K562 (cell line): ENCODE results near the gene MALSU1. TPM values are rescaled to one million over a fixed set of nuclear protein-coding genes. Genes with fewer than 3 reads are reported as not detected.

Experiments used
- ATAC-seq: fragments of 200-7000 bp; cut with Tn5 transposase; 3 replicates; pipeline ENCODE4 v1.9.1; 2020; ENCODE audit warnings: moderate library complexity
- BruUV-seq: library from RNA; stranded (reverse); fragments of 400-500 nt; replicated peaks from 2 replicates; lab custom pipeline; 2021; lab: Mats Ljungman, UMichigan
- CTCF ChIA-PET: fragments of 300-600 bp; formaldehyde crosslinking; extraction: SDS; loops from one replicate; lab custom pipeline; 2021; ENCODE audit warnings: low intra/inter-chr PET ratio; lab: Yijun Ruan, JAX
- POLR2A ChIA-PET: fragments of 300-600, 350-650 bp; sonication (Branson Sonifier 250); formaldehyde crosslinking; extraction: SDS; loops from one replicate; lab custom pipeline; 2021; ENCODE audit warnings: antibody characterized with exemption, inconsistent platforms; lab: Yijun Ruan, JAX
- DNase-seq, 4 experiments: peaks; one replicate each; pipeline versions ENCODE4 v3.0.0 to v3.0.0-alpha.2; 2011 to 2018; ENCODE audit warnings: low spot score in 3 of 4, mixed read lengths in 3 of 4; ENCODE audit errors: extremely low read depth in 1 of 4
- FAIRE-seq: peaks from 2 replicates; lab custom pipeline; 2011; peaks lifted over from hg19 to GRCh38; lab: Jason Lieb, UNC
- H2AFZ ChIP-seq: 2 replicates; pipeline ENCODE4 v1.6.0; 2011; ENCODE audit warnings: low read depth, low read length, control low read depth, inconsistent platforms
- H3K27ac ChIP-seq: fragments of 200-600 bp; 3 replicates; pipeline ENCODE4 v1.8.0; 2011; ENCODE audit warnings: low read depth, mild to moderate bottlenecking, control low read depth, inconsistent platforms, low read length, moderate library complexity, mixed read lengths; ENCODE audit errors: extremely low read depth
- H3K27me3 ChIP-seq, 2 experiments: fragments of 300-600 bp in 1 of 2; 2 replicates in 1 of 2; 3 replicates in 1 of 2; pipeline versions ENCODE4 v1.6.0 to v1.8.0; 2011; ENCODE audit warnings: inconsistent platforms in 2 of 2, low read length in 2 of 2, mild to moderate bottlenecking in 1 of 2, mixed read lengths in 1 of 2, moderate library complexity in 1 of 2; ENCODE audit not compliant: control insufficient read depth in 2 of 2, insufficient read depth in 2 of 2
- H3K36me3 ChIP-seq: fragments of 300-600 bp; 3 replicates; pipeline ENCODE4 v1.8.0; 2011; ENCODE audit warnings: mild to moderate bottlenecking, low read length, inconsistent platforms; ENCODE audit not compliant: control insufficient read depth, insufficient read depth
- H3K4me1 ChIP-seq, 2 experiments: fragments of 200-600 bp in 1 of 2; replicated peaks in 1 of 2; 2 replicates in 1 of 2; 3 replicates in 1 of 2; pipeline versions ENCODE4 v1.5.1 to v1.8.0; 2011; ENCODE audit warnings: inconsistent platforms in 2 of 2, low read length in 2 of 2, mild to moderate bottlenecking in 1 of 2, mixed read lengths in 1 of 2, moderate library complexity in 1 of 2; ENCODE audit not compliant: control insufficient read depth in 2 of 2, insufficient read depth in 2 of 2
- H3K4me2 ChIP-seq: 2 replicates; pipeline ENCODE4 v1.6.1; 2011; ENCODE audit warnings: low read length, control low read depth, inconsistent platforms, mixed read lengths; ENCODE audit not compliant: insufficient read depth
- H3K4me3 ChIP-seq: fragments of 200-600 bp; sonication (generic), shearing (Covaris generic); 2 replicates; pipeline ENCODE4 v1.5.1; 2016; ENCODE audit warnings: control low read depth, inconsistent platforms
- H3K79me2 ChIP-seq: fragments of 200-600 bp; 3 replicates; pipeline ENCODE4 v1.8.0; 2011; ENCODE audit warnings: low read length, inconsistent platforms; ENCODE audit not compliant: control insufficient read depth, insufficient read depth
- H3K9ac ChIP-seq, 2 experiments: 2 replicates each; pipeline versions ENCODE4 v1.6.0 to v1.6.1; 2011; ENCODE audit warnings: low read depth in 2 of 2, low read length in 2 of 2, control low read depth in 1 of 2, inconsistent platforms in 1 of 2, mild to moderate bottlenecking in 1 of 2, mixed read lengths in 1 of 2; ENCODE audit not compliant: insufficient read depth in 1 of 2
- H3K9me1 ChIP-seq: one replicate; pipeline ENCODE4 v1.6.0; 2011; ENCODE audit warnings: inconsistent platforms, mild to moderate bottlenecking, low read length, moderate library complexity; ENCODE audit not compliant: control insufficient read depth, insufficient read depth
- H3K9me3 ChIP-seq: replicated peaks from 2 replicates; pipeline ENCODE4 v1.5.1; 2011; ENCODE audit warnings: low read depth, low read length, inconsistent platforms; ENCODE audit not compliant: control insufficient read depth, insufficient read depth
- H4K20me1 ChIP-seq: replicated peaks from 2 replicates; pipeline ENCODE4 v1.6.1; 2011; ENCODE audit warnings: low read length, inconsistent platforms, mixed read lengths; ENCODE audit not compliant: control insufficient read depth, insufficient read depth
- BCOR ChIP-seq: fragments of 450-650 bp; IDR thresholded peaks from 2 replicates; pipeline ENCODE4 v1.6.1; 2016
- ELF1 ChIP-seq: fragments of 200-800 bp; sonication (Bioruptor generic); IDR thresholded peaks from 2 replicates; pipeline ENCODE4 v1.6.1; 2016; ENCODE audit warnings: missing genetic modification characterization, missing compliant biosample characterization
- PHB ChIP-seq: fragments of 250-450 bp; sonication (Bioruptor Pico); IDR thresholded peaks from 2 replicates; pipeline ENCODE4 v1.5.0; 2021
- RBM25 ChIP-seq: fragments of 200-400 bp; formaldehyde crosslinking; IDR thresholded peaks from 2 replicates; pipeline ENCODE4 v1.6.1; 2018; ENCODE audit warnings: low read length, low read depth, moderate library complexity; ENCODE audit not compliant: severe bottlenecking
- ZNF511 ChIP-seq: sonication (generic); formaldehyde crosslinking; IDR thresholded peaks from 2 replicates; pipeline ENCODE4 v1.8.0; 2022; ENCODE audit warnings: mild to moderate bottlenecking, missing genetic modification reagents
- WGBS: fragments of 100-300 bp; shearing (Covaris generic); methylation state at CpG from one replicate; pipeline ENCODE4 v1.1.6; 2016; ENCODE audit warnings: low coverage, mixed read lengths; ENCODE audit not compliant: insufficient coverage; ENCODE audit errors: missing lambda C conversion rate; 5-methylcytosine and 5-hydroxymethylcytosine counted together
- in situ Hi-C: fragments of 300-500 bp; cut with MboI; formaldehyde crosslinking; loops from 4 replicates; pipeline ENCODE4 v1.15.0; 2018; ENCODE audit warnings: inconsistent platforms, mixed read lengths
- intact Hi-C: fragments of 100-400 bp; cut with micrococcal nuclease; formaldehyde crosslinking; loops from 2 replicates; pipeline ENCODE4 v1.14.2; 2022
- polyA plus RNA-seq, 8 experiments: library from polyadenylated mRNA; depleted of rRNA in 4 of 8; stranded (reverse) in 5 of 8; unstranded in 3 of 8; fragments of >200 nt; fragmentation: Nextera tagmentation in 2 of 8; fragmentation: Illumina TruSeq in 1 of 8; extraction: Ambion mirVana in 2 of 8; extraction: Trizol in 1 of 8; gene quantifications; 2 replicates each; pipeline versions ENCODE4 v1.2.1 to v1.2.3, GENCODE V29; 2011 to 2014; ENCODE audit warnings: inconsistent platforms in 1 of 8, missing spikeins in 1 of 8
- total RNA-seq, 7 experiments: library from RNA; depleted of rRNA in 6 of 7; stranded (reverse); fragments of >200 nt in 6 of 7; fragmentation: Illumina TruSeq in 2 of 7; extraction: Trizol in 2 of 7; gene quantifications; 2 replicates each; pipeline versions ENCODE4 v1.2.1 to v1.2.3, GENCODE V29; 2011 to 2021; ENCODE audit warnings: low replicate concordance in 1 of 7

Gene MALSU1
- total and polyA plus RNA-seq, 9 of the 15 experiments (the other 6 are each of a cell fraction or from before 2014, with no cell fraction given): 12.3 to 308 (median 81.2) TPM

- Histone ChIP-seq H3K27ac (no peak overlapping the region), H3K27me3 (peaks cover 0 to 10% of the 10 kb centered on the region in 2 experiments; a peak in 1 of 5 replicates), H3K9me1 (no peaks in the 10 kb centered on the region), H3K4me2 (no peak overlapping the region), H3K36me3 (no peaks in the 10 kb centered on the region), H3K9ac (no peak overlapping the region), H3K4me3 (no peak overlapping the region), H3K9me3 (0 out of 2 replicates have a peak, but pooled peaks cover 1% of the 10 kb centered on the region), H2AFZ (peak overlapping the region; percentile 27; the same call in 1 of the 2 replicates), H3K79me2 (no peaks in the 10 kb centered on the region), H3K4me1 (peaks cover 0 to 2% of the 10 kb centered on the region in 2 experiments; a peak in 2 of 5 replicates), H4K20me1 (no peaks in the 10 kb centered on the region)
- POLR2A ChIA-PET: no interaction called here
- DNase-seq (no peak), FAIRE-seq (no peak), ATAC-seq (no peak)
- in situ Hi-C loops (loop anchor here (25.0 kb wide), 2 partner anchors 445 to 730 kb away; partner anchors contain the start of gene STK31), intact Hi-C loops (no loop called here)
- BruUV-seq: no TSS peak
- WGBS: 41% methylated on average over 2 of the region's 2 CpGs
- TF ChIP-seq ELF1 (tag): 0 out of 2 replicates have a peak, but pooled peaks have one; percentile 29
- TF ChIP-seq ZNF511: no peak
- TF ChIP-seq, all 486 proteins: peak for 1
- CTCF ChIA-PET: no interaction called here
Measured at GRCh38 chr7:23267357-23267756, 31.8 kb upstream of the MALSU1 start.

- H3K9ac ChIP-seq: no peak overlapping the region
- ATAC-seq: no peak
- BruUV-seq: no TSS peak
- peaks cover 0 to 2% of the 10 kb centered on the region in 2 experiments; a peak in 2 of 5 replicates for H3K4me1 ChIP-seq
- WGBS: 53% methylated on average over 2 of the region's 2 CpGs
- no peak overlapping the region for H3K4me3 ChIP-seq
- intact Hi-C loops (no loop called here), in situ Hi-C loops (loop anchor here (25.0 kb wide), 2 partner anchors 444 to 731 kb away; partner anchors contain the start of gene STK31)
- 0 out of 2 replicates have a peak, but pooled peaks cover 1% of the 10 kb centered on the region for H3K9me3 ChIP-seq
- no peaks in the 10 kb centered on the region for H3K9me1 ChIP-seq
- no peaks in the 10 kb centered on the region for H3K79me2 ChIP-seq
- H2AFZ ChIP-seq: no peak overlapping the region
- no peak for DNase-seq
- H4K20me1 ChIP-seq: no peaks in the 10 kb centered on the region
- no peak for FAIRE-seq
- peaks cover 0 to 10% of the 10 kb centered on the region in 2 experiments; a peak in 1 of 5 replicates for H3K27me3 ChIP-seq
- CTCF ChIA-PET: no interaction called here
- POLR2A ChIA-PET: no interaction called here
- H3K27ac ChIP-seq: no peak overlapping the region
- no peak overlapping the region for H3K4me2 ChIP-seq
- TF ChIP-seq RBM25: peak; percentile 61
- TF ChIP-seq PHB (CRISPR knock-in tag): no peak
- TF ChIP-seq BCOR: peak; percentile 39; the same call in 1 of the 2 replicates
- no peaks in the 10 kb centered on the region for H3K36me3 ChIP-seq
Measured at GRCh38 chr7:23268167-23268566, 31.0 kb upstream of the MALSU1 start.
